Measurements from ENCODE around the gene UCHL3.

Gene UCHL3

DNA sequence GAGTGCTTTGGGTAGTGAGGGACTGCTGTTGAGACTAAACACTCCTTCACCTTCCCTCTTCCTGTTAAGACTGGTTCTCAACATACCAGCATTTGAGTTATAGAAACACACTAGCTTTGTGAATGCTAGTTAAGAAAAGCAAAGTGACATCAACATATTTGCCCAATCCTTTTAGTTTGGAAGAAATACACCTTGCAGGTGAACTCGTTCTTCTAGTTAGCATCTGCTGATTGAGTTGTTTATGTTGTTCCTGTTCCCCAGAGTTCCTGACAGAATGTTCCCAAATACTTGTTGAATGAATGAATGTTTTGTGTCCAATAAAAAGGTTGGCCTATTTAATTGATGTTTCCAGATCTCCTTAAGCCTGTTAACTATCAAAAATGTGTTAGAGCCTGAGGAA, 93.6 kb downstream of the UCHL3 start:
- DNase-seq (ENCODE audit: low read depth, low spot score), result no peak
- TF ChIP-seq, protein P1, sequence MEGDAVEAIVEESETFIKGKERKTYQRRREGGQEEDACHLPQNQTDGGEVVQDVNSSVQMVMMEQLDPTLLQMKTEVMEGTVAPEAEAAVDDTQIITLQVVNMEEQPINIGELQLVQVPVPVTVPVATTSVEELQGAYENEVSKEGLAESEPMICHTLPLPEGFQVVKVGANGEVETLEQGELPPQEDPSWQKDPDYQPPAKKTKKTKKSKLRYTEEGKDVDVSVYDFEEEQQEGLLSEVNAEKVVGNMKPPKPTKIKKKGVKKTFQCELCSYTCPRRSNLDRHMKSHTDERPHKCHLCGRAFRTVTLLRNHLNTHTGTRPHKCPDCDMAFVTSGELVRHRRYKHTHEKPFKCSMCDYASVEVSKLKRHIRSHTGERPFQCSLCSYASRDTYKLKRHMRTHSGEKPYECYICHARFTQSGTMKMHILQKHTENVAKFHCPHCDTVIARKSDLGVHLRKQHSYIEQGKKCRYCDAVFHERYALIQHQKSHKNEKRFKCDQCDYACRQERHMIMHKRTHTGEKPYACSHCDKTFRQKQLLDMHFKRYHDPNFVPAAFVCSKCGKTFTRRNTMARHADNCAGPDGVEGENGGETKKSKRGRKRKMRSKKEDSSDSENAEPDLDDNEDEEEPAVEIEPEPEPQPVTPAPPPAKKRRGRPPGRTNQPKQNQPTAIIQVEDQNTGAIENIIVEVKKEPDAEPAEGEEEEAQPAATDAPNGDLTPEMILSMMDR (IDR thresholded peaks at IDR 0.05; ENCODE audit: insufficient read depth, low read length, missing control alignments), result no peak
- H3K4me3 ChIP-seq (ENCODE audit: low read depth, low read length), result no peak overlapping the region
- POLR2A ChIA-PET, result interaction anchor here (1.0 kb wide), 1 partner anchor 10 kb away, joined by 4 read pairs; no protein-coding TSS in a partner anchor
- CTCF ChIA-PET, result no interaction called here

DNA sequence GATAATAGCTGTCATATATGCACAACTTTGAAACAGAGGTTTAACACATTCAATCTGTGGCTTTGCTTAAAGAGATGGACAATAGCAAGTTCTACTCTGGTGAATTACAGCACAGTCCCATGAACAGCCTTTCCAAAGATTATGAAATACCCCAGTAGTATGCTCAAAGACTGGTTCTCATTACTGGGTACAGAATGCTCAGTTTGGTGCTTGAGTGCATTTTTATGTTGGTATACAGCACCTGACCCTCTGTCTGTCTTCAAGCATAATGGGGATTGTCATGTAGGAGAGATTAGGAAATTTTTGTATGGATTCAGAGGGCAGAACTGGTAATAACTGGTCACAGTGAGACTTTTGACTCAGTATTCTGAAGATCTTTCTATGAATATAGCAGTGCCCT, 94.1 kb downstream of the UCHL3 start:
- TF ChIP-seq, protein P1 (IDR thresholded peaks at IDR 0.05; ENCODE audit: insufficient read depth, low read length, missing control alignments), result no peak
- POLR2A ChIA-PET, result interaction anchor here (0.6 to 1.3 kb wide), 4 partner anchors 8 to 203 kb away, joined by 3 to 4 read pairs (median 4); partner anchors contain the start of gene LMO7

DNA sequence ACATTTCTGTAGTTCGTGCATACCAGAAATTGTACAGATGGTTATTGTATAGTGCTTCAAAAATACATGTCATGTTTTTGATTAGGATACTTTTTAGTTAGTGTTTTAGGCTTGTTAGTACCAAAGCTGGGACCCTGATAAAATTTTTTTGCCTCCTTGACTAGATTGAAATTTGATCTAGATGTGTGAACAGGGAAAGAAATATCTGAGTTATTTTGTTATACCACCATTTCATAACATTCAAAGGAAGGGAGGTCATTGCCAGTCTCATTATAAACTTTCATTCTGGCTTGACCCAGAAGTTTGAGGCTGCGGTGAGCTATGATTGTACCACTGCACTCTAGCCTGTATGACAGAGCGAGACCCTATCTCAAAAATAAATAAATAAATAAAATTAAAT, 95.5 kb downstream of the UCHL3 start:
- POLR2A ChIA-PET, result interaction anchor here (0.8 to 1.3 kb wide), 3 partner anchors 11 to 24 kb away, joined by 3 read pairs; no protein-coding TSS in a partner anchor
- CTCF ChIA-PET, result interaction anchor here (1.0 to 2.2 kb wide), 2 partner anchors 12 to 43 kb away, joined by 4 to 5 read pairs; no protein-coding TSS in a partner anchor
- no peak for DNase-seq (ENCODE audit: low read depth, low spot score)
- TF ChIP-seq, protein P1 (IDR thresholded peaks at IDR 0.05; ENCODE audit: insufficient read depth, low read length, missing control alignments), result no peak
- no peak overlapping the region for H3K4me3 ChIP-seq (ENCODE audit: low read depth, low read length)

More for the DNA sequence above, 94.1 kb downstream of the UCHL3 start:
- no peak overlapping the region for H3K4me3 ChIP-seq (ENCODE audit: low read depth, low read length)
- no peak for DNase-seq (ENCODE audit: low read depth, low spot score)
- CTCF ChIA-PET, result interaction anchor here (0.9 to 2.2 kb wide), 3 partner anchors 10 to 52 kb away, joined by 3 to 5 read pairs (median 4); no protein-coding TSS in a partner anchor

DNA sequence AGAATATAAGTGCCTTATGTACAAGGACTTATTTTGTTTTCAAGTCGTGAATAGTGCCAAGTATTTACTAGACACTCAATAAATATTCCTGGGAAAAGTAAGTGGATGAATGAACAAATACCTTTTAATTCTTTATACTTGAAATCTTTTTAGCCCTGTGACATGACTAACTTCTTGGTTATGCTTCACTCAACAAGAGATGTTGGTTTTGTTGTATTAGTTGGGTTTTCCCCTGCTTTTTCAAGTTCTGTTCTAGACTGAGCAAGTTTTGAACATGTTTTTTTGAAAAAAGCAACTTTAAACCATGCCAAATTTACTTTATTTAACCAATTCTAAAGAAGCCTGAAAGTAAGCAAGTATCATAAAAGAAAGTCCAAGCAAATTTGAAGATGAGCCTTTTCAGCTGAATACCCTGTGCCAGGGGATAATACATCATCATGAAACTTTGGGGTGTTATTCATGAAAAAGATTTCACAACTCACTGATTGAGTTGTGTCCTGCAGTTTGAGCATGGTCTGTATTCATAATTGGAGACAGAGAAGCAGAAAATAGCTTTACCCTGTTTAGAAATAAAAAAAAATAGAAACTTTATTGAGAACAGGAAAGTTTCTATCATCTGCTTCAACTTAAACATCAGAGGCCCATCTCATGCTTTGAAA, 97.7 kb downstream of the UCHL3 start:
- TF ChIP-seq, protein P1 (IDR thresholded peaks at IDR 0.05; ENCODE audit: insufficient read depth, low read length, missing control alignments), result no peak
- no peak for DNase-seq (ENCODE audit: low read depth, low spot score)
- ChIA-PET CTCF (interaction anchor here (1.0 to 2.4 kb wide), 2 partner anchors 15 to 49 kb away, joined by 4 to 8 read pairs; no protein-coding TSS in a partner anchor), POLR2A (interaction anchor here (1.1 to 1.5 kb wide), 2 partner anchors 9 to 10 kb away, joined by 3 read pairs; no protein-coding TSS in a partner anchor)
- no peak overlapping the region for H3K4me3 ChIP-seq (ENCODE audit: low read depth, low read length)

DNA sequence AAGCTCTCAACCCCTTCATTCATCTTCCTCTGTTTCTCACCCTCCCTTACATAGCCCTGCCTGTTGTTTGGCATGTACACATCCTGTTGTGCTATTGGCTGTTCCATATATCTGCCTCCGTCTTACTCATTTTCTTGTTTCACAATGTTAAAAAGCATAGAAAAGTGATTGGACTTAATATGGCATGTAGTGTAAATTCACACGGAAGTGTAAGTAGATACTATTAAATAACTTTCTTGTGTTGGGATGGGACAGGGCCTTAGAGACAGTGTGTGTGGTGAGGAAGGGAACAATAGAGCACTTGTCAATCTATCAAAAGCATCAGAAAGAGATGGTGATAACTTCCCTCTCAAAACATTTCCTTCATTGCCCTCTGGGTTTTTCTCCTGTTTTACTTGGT, 98.9 kb downstream of the UCHL3 start:
- CTCF ChIA-PET, result interaction anchor here (1.0 to 2.4 kb wide), 3 partner anchors 9 to 47 kb away, joined by 3 to 8 read pairs (median 4); no protein-coding TSS in a partner anchor
- H3K4me3 ChIP-seq (ENCODE audit: low read depth, low read length), result no peak overlapping the region
- TF ChIP-seq, protein P1 (IDR thresholded peaks at IDR 0.05; ENCODE audit: insufficient read depth, low read length, missing control alignments), result no peak
- POLR2A ChIA-PET, result interaction anchor here (1.5 kb wide), 1 partner anchor 8 kb away, joined by 3 read pairs; no protein-coding TSS in a partner anchor
- DNase-seq (ENCODE audit: low read depth, low spot score), result no peak

DNA sequence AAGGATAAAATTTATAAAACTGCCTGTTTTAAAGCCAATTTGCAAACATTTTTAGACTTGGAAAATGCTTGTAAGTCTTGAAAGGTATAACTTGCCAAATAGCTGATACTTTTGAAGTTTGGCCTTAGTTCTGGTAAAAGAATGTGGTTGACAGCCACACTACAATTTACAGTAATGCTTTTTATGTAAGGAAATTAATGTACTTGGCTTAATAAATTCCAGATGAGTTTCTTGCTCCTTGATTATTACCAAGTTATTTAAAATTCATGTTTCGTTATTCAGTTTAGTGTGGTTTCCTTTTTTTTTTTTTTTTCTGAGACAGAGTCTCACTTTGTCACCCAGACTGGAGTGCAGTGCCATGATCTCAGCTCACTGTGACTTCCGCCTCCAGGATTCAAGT, 101.4 kb downstream of the UCHL3 start:
- H3K4me3 ChIP-seq (ENCODE audit: low read depth, low read length), result no peak overlapping the region
- POLR2A ChIA-PET, result no interaction called here
- CTCF ChIA-PET, result interaction anchor here (0.8 to 1.1 kb wide), 4 partner anchors 11 to 36 kb away, joined by 3 to 4 read pairs (median 4); no protein-coding TSS in a partner anchor
- no peak for DNase-seq (ENCODE audit: low read depth, low spot score)
- TF ChIP-seq, protein P1 (IDR thresholded peaks at IDR 0.05; ENCODE audit: insufficient read depth, low read length, missing control alignments), result no peak
